HCT116 (cell line): ENCODE measurements around the gene MAP3K12. TPM values are rescaled to one million over a fixed set of nuclear protein-coding genes. Genes with fewer than 3 reads are reported as not detected.
"Not testable (repeated sequence)": the region's sequence is repeated elsewhere in the genome, so short reads cannot be mapped to it uniquely, and the experiment has no call there.

Source experiments
- ATAC-seq: fragments of 200-7000 bp; cut with Tn5 transposase; 2 replicates; pipeline ENCODE4 v1.9.1; 2020; ENCODE audit warnings: mild to moderate bottlenecking, moderate library complexity
- Bru-seq: library from RNA; stranded (reverse); fragments of 400-500 nt; gene quantifications from one replicate; lab custom pipeline; 2021; lab: Mats Ljungman, UMichigan
- BruChase-seq, 2 experiments: library from RNA; stranded (reverse); fragments of 400-500 nt; gene quantifications; one replicate each; lab custom pipeline; 2021; lab: Mats Ljungman, UMichigan
- BruUV-seq: library from RNA; stranded (reverse); fragments of 400-500 nt; replicated peaks from 2 replicates; lab custom pipeline; 2021; lab: Mats Ljungman, UMichigan
- CTCF ChIA-PET: fragments of 300-600 bp; sonication (Branson Sonifier 250); formaldehyde crosslinking; loops from one replicate; lab custom pipeline; 2021; ENCODE audit warnings: antibody characterized with exemption; lab: Charles Lee
- POLR2A ChIA-PET: fragments of 300-600, 350-600 bp; sonication (Branson Sonifier 250); formaldehyde crosslinking; loops from one replicate; lab custom pipeline; 2021; ENCODE audit warnings: antibody characterized with exemption; lab: Charles Lee
- RAD21 ChIA-PET, 2 experiments: fragments of 300-600 bp; sonication (Branson Sonifier 250); formaldehyde crosslinking; loops; one replicate each; lab custom pipeline; 2023; ENCODE audit warnings: low total read pairs in 2 of 2; ENCODE audit not compliant: uncharacterized antibody in 2 of 2, unreplicated experiment in 2 of 2, low non-redundant PET in 1 of 2; lab: Charles Lee
- DNase-seq: peaks from one replicate; pipeline ENCODE4 v3.0.0-alpha.2; 2010; ENCODE audit warnings: low read depth, low spot score
- H2AFZ ChIP-seq: fragments of 200-600 bp; shearing (Covaris generic), sonication (generic); 2 replicates; pipeline ENCODE4 v1.6.1; 2017; ENCODE audit warnings: low read depth, mixed run types, mixed read lengths, antibody characterized with exemption, low read length; ENCODE audit not compliant: poor library complexity, severe bottlenecking
- H3K27ac ChIP-seq: 2 replicates; pipeline ENCODE4 v1.5.1; 2012; ENCODE audit warnings: low read depth, low read length
- H3K27me3 ChIP-seq: fragments of 200-600 bp; sonication (generic); 2 replicates; pipeline ENCODE4 v1.6.1; 2016; ENCODE audit warnings: mixed run types, low read length, mixed read lengths; ENCODE audit not compliant: insufficient read depth
- H3K36me3 ChIP-seq, 2 experiments: fragments of 200-500 bp in 1 of 2; fragments of 200-600 bp in 1 of 2; sonication (Bioruptor generic) in 1 of 2; sonication (generic) in 1 of 2; 2 replicates each; pipeline versions ENCODE4 v1.5.1 to v1.6.1; 2014 to 2016; ENCODE audit warnings: low read length in 2 of 2, inconsistent platforms in 1 of 2, mixed read lengths in 1 of 2, mixed run types in 1 of 2; ENCODE audit not compliant: insufficient read depth in 2 of 2, control insufficient read depth in 1 of 2
- H3K4me1 ChIP-seq, 2 experiments: fragments of 200-600 bp in 1 of 2; sonication (generic) in 1 of 2; 2 replicates each; pipeline versions ENCODE4 v1.5.1 to v1.6.1; 2012 to 2017; ENCODE audit warnings: low read length in 2 of 2, inconsistent platforms in 1 of 2, mild to moderate bottlenecking in 1 of 2, mixed read lengths in 1 of 2, mixed run types in 1 of 2, moderate library complexity in 1 of 2; ENCODE audit not compliant: insufficient read depth in 2 of 2, control insufficient read depth in 1 of 2
- H3K4me2 ChIP-seq: fragments of 200-600 bp; sonication (generic); 2 replicates; pipeline ENCODE4 v1.6.1; 2017; ENCODE audit warnings: mixed run types, low read length, mixed read lengths
- H3K4me3 ChIP-seq, 2 experiments: fragments of 200-600 bp in 1 of 2; sonication (generic) in 1 of 2; replicated peaks in 1 of 2; 2 replicates each; pipeline ENCODE4 v1.5.1; 2011 to 2016; ENCODE audit warnings: low read length in 2 of 2, control low read depth in 1 of 2, low read depth in 1 of 2, mild to moderate bottlenecking in 1 of 2, mixed read lengths in 1 of 2, mixed run types in 1 of 2
- H3K79me2 ChIP-seq: fragments of 200-600 bp; sonication (generic); 2 replicates; pipeline ENCODE4 v1.6.1; 2017; ENCODE audit warnings: mild to moderate bottlenecking, mixed run types, low read length, moderate library complexity, mixed read lengths; ENCODE audit not compliant: insufficient read depth
- H3K9ac ChIP-seq: fragments of 200-600 bp; sonication (generic); 2 replicates; pipeline ENCODE4 v1.6.1; 2016; ENCODE audit warnings: low read length, mixed read lengths
- H3K9me2 ChIP-seq: fragments of 200-600 bp; sonication (generic), shearing (Covaris generic); 2 replicates; pipeline ENCODE4 v1.6.1; 2017; ENCODE audit warnings: mixed run types, mild to moderate bottlenecking, moderate library complexity; ENCODE audit not compliant: insufficient read depth
- H3K9me3 ChIP-seq, 2 experiments: fragments of 200-500 bp in 1 of 2; fragments of 200-600 bp in 1 of 2; sonication (Bioruptor generic) in 1 of 2; sonication (generic) in 1 of 2; 2 replicates each; pipeline ENCODE4 v1.6.1; 2014 to 2017; ENCODE audit warnings: low read length in 2 of 2, mixed read lengths in 2 of 2, inconsistent platforms in 1 of 2, low read depth in 1 of 2, mild to moderate bottlenecking in 1 of 2, mixed run types in 1 of 2, moderate library complexity in 1 of 2; ENCODE audit not compliant: control insufficient read depth in 1 of 2, insufficient read depth in 1 of 2
- H4K20me1 ChIP-seq: fragments of 200-600 bp; sonication (generic), shearing (Covaris generic); 2 replicates; pipeline ENCODE4 v1.6.1; 2017; ENCODE audit warnings: mixed run types, mild to moderate bottlenecking, moderate library complexity; ENCODE audit not compliant: insufficient read depth
- CBX3 ChIP-seq: IDR thresholded peaks from 2 replicates; pipeline ENCODE4 v1.6.1; 2012; ENCODE audit warnings: low read depth
- EGR1 ChIP-seq: IDR thresholded peaks from 2 replicates; pipeline ENCODE4 v1.6.1; 2012; ENCODE audit warnings: low read depth
- POLR2AphosphoS5 ChIP-seq: IDR thresholded peaks from 2 replicates; pipeline ENCODE4 v1.6.1; 2011; ENCODE audit warnings: mild to moderate bottlenecking, low read depth, low read length, moderate library complexity
- TCF7L2 ChIP-seq: IDR thresholded peaks from 2 replicates; pipeline ENCODE4 v1.7.0; 2011; ENCODE audit warnings: borderline replicate concordance, inconsistent platforms; ENCODE audit not compliant: insufficient read depth, insufficient read length; ENCODE audit errors: extremely low read depth
- ZFX ChIP-seq: fragments of 450-650 bp; IDR thresholded peaks from 2 replicates; pipeline ENCODE4 v1.6.1; 2017
- intact Hi-C: fragments of 100-400 bp; cut with micrococcal nuclease; formaldehyde crosslinking; loops from 2 replicates; pipeline ENCODE4 v1.10.0; 2022
- long read RNA-seq: library from polyadenylated mRNA; unstranded; transcript quantifications from one replicate; pipeline ENCODE4 v2.0.0, GENCODE V29; 2021; ENCODE audit not compliant: unreplicated experiment
- polyA plus RNA-seq: library from polyadenylated mRNA; unstranded; fragments of >200 nt; gene quantifications from 2 replicates; pipeline ENCODE4 v1.2.1, GENCODE V29; 2012; ENCODE audit warnings: missing spikeins
- total RNA-seq: library from RNA; stranded (reverse); gene quantifications from one replicate; pipeline ENCODE4 v1.2.1, GENCODE V29; 2021; ENCODE audit not compliant: unreplicated experiment
- TF ChIP-seq, protein P1 (sequence below): IDR thresholded peaks from 2 replicates; pipeline ENCODE4 v1.6.1; 2011; ENCODE audit warnings: mild to moderate bottlenecking, low read length, moderate library complexity; ENCODE audit not compliant: insufficient replicate concordance; ENCODE audit errors: extremely low read depth

MAP3K12 gene
- 16.3 TPM for total RNA-seq
- polyA plus RNA-seq: 12.8 and 17.1 TPM in 2 replicates
- percentile 52 among the genes with signal in this experiment for Bru-seq, nascent RNA
- percentile 56 among the genes with signal in this experiment for BruChase-seq, experiment 1, labeled RNA remaining after a 6-hour chase
- BruChase-seq, experiment 2, labeled RNA remaining after a 2-hour chase: percentile 63 among the genes with signal in this experiment
- long read RNA-seq, full-length matches to known transcripts: 4 of 18 reads
- long read RNA-seq, partial matches to known transcripts: 5 of 18 reads
- long read RNA-seq, other reads (novel, unspliced or antisense): 9 of 18 reads

GRCh38 chr12:53499266-53500141 lies at the start of gene MAP3K12:
Gene MAP3K12 (minus strand): TSS chr12:53499458. CDS start chr12:53487391, 12,067 bp downstream.
- peaks cover 13 to 43% of the 10 kb centered on the region in 2 experiments for H3K4me1 ChIP-seq
- DNase-seq (no peak), ATAC-seq (peak; percentile 34)
- no peaks in the 10 kb centered on the region for H3K27me3 ChIP-seq
- H3K4me3 ChIP-seq: peak within 1 kb of the TSS; percentile 75 to 87
- H3K9me2 ChIP-seq: no peaks in the 10 kb centered on the region
- H2AFZ ChIP-seq: no peak within 1 kb of the TSS
- peak within 1 kb of the TSS; percentile 88 for H3K9ac ChIP-seq
- H3K36me3 ChIP-seq: no peaks in the 10 kb centered on the region; a peak in 2 of 4 replicates
- no TSS peak for BruUV-seq
- ChIA-PET POLR2A (interaction anchor here (1.0 kb wide), 1 partner anchor 204 kb away, joined by 3 read pairs; the partner anchor contains the start of gene PFDN5), RAD21 (interaction anchor here in 1 of 2 experiments (0.7 kb wide), 1 partner anchor 320 kb away, joined by 3 read pairs; no protein-coding TSS in a partner anchor), CTCF (interaction anchor here (0.5 to 2.5 kb wide), 8 partner anchors 9 to 1431 kb away, joined by 3 to 29 read pairs (median 4); partner anchors contain the start of genes AAAS and ATP5MC2)
- peak within 1 kb of the TSS; percentile 89 for H3K4me2 ChIP-seq
- H3K9me3 ChIP-seq: no peaks in the 10 kb centered on the region
- intact Hi-C loops: loop anchor here (2.0 kb wide), 1 partner anchor 179 kb away; the partner anchor contains the start of gene AAAS
- TF ChIP-seq POLR2AphosphoS5: peak; percentile 10
- TF ChIP-seq ZFX: no peak
- TF ChIP-seq, protein P1, sequence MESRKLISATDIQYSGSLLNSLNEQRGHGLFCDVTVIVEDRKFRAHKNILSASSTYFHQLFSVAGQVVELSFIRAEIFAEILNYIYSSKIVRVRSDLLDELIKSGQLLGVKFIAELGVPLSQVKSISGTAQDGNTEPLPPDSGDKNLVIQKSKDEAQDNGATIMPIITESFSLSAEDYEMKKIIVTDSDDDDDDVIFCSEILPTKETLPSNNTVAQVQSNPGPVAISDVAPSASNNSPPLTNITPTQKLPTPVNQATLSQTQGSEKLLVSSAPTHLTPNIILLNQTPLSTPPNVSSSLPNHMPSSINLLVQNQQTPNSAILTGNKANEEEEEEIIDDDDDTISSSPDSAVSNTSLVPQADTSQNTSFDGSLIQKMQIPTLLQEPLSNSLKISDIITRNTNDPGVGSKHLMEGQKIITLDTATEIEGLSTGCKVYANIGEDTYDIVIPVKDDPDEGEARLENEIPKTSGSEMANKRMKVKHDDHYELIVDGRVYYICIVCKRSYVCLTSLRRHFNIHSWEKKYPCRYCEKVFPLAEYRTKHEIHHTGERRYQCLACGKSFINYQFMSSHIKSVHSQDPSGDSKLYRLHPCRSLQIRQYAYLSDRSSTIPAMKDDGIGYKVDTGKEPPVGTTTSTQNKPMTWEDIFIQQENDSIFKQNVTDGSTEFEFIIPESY: no peak
- peak; percentile 6 for TF ChIP-seq TCF7L2
- no peak for TF ChIP-seq CBX3
- no peak for TF ChIP-seq EGR1
- H3K27ac ChIP-seq: peak within 1 kb of the TSS; percentile 90
- no peaks in the 10 kb centered on the region for H4K20me1 ChIP-seq
- H3K79me2 ChIP-seq: peaks cover 16% of the 10 kb centered on the region

GRCh38 chr12:53548354-53548753 lies 49.1 kb upstream of the MAP3K12 start:
- DNase-seq, H3K4me3 ChIP-seq, H3K36me3 ChIP-seq, H3K27ac ChIP-seq, ATAC-seq, H3K9me3 ChIP-seq, H3K9ac ChIP-seq, H2AFZ ChIP-seq, H3K27me3 ChIP-seq, POLR2A ChIA-PET, RAD21 ChIA-PET, H4K20me1 ChIP-seq, BruUV-seq, H3K4me2 ChIP-seq, CTCF ChIA-PET, H3K9me2 ChIP-seq, H3K79me2 ChIP-seq, intact Hi-C loops: not testable (repeated sequence)
- peaks cover 12 to 14% of the 10 kb centered on the region in 2 experiments; a peak in 3 of 4 replicates for H3K4me1 ChIP-seq
